NCI-H748 (cell line): ENCODE data around the gene HM13.
"Not testable (repeated sequence)": the region's sequence is repeated elsewhere in the genome, so short reads cannot be mapped to it uniquely, and the experiment has no call there.

Experiments
- DNase-seq: peaks from one replicate; lab custom pipeline; 2025; ENCODE audit not compliant: unreplicated experiment; lab: John Stamatoyannopoulos, UW

The HM13 gene

GRCh38 chr20:31514154-31515071, at the start of gene HM13:
Gene HM13, plus strand, starts transcription at chr20:31514442. Its CDS starts 110 bp downstream, at chr20:31514552.
- peak; percentile 96 for DNase-seq

- DNase-seq, result not testable (repeated sequence)
Observed at GRCh38 chr20:31470946-31471345, 43.3 kb upstream of the HM13 start.

- no peak for DNase-seq
Observed at GRCh38 chr20:31472395-31473330, 41.6 kb upstream of the HM13 start.

- DNase-seq, result no peak
Observed at GRCh38 chr20:31473331-31474096, 40.7 kb upstream of the HM13 start.

- DNase-seq, result no peak
Observed at GRCh38 chr20:31474097-31474436, 40.2 kb upstream of the HM13 start.

GRCh38 chr20:31474758-31475427, 39.3 kb upstream of the HM13 start, which contains the start of the genes DEFB124 and REM1:
Gene DEFB124, minus strand, starts transcription at chr20:31475127. Its CDS starts 2,114 bp downstream, at chr20:31473013.
Gene REM1, plus strand, starts transcription at chr20:31475288. Its CDS starts 1,158 bp downstream, at chr20:31476446.
- peak; percentile 14 for DNase-seq

GRCh38 chr20:31475472-31476293, 38.6 kb upstream of the HM13 start:
- DNase-seq, result no peak

GRCh38 chr20:31476294-31476585, 38.0 kb upstream of the HM13 start:
- DNase-seq, result no peak

GRCh38 chr20:31476643-31477215, 37.5 kb upstream of the HM13 start:
- DNase-seq, result no peak

GRCh38 chr20:31484001-31484400, 30.2 kb upstream of the HM13 start:
- no peak for DNase-seq

GRCh38 chr20:31485450-31486339, 28.5 kb upstream of the HM13 start:
- no peak for DNase-seq

- DNase-seq, result no peak
Observed at GRCh38 chr20:31488115-31488514, 26.1 kb upstream of the HM13 start.

- no peak for DNase-seq
Observed at GRCh38 chr20:31489152-31489551, 25.1 kb upstream of the HM13 start.

- DNase-seq, result no peak
Observed at GRCh38 chr20:31490752-31491151, 23.5 kb upstream of the HM13 start.

- peak; percentile 26 for DNase-seq
Observed at GRCh38 chr20:31494131-31494530, 20.1 kb upstream of the HM13 start.

GRCh38 chr20:31496761-31497295, 17.4 kb upstream of the HM13 start:
- no peak for DNase-seq

- DNase-seq, result peak; percentile 23
Observed at GRCh38 chr20:31497838-31498540, 16.3 kb upstream of the HM13 start.
